ENCODE data around the gene KDM1B. TPM values are rescaled to one million over a fixed set of nuclear protein-coding genes. Genes with fewer than 3 reads are reported as not detected.

The KDM1B gene
- total and polyA plus RNA-seq, 9 donors: 16.3 to 29.7 (median 22.6) TPM

GRCh38 chr6:18253635-18254034 is 98.4 kb downstream of the KDM1B start:
- WGBS (ENCODE audit: insufficient coverage): 59% methylated on average over 3 of the region's 5 CpGs
- DNase-seq: no peak
- H3K4me3 ChIP-seq (ENCODE audit: low read length): no peak overlapping the region
- H3K27ac ChIP-seq (ENCODE audit: low read length): no peak overlapping the region
- H3K9me3 ChIP-seq (replicated peaks; ENCODE audit: control insufficient read depth, low read depth, low read length): no peaks in the 10 kb centered on the region
- H3K36me3 ChIP-seq (ENCODE audit: control insufficient read depth, insufficient read depth, low read length): peaks cover 29% of the 10 kb centered on the region
- no peaks in the 10 kb centered on the region for H3K4me1 ChIP-seq (ENCODE audit: control insufficient read depth, insufficient read depth, low read length)
- H3K27me3 ChIP-seq (ENCODE audit: control insufficient read depth, insufficient read depth, low read length): no peaks in the 10 kb centered on the region

GRCh38 chr6:18254793-18255192 is 99.6 kb downstream of the KDM1B start:
- Histone ChIP-seq H3K9me3 (replicated peaks; ENCODE audit: control insufficient read depth, low read depth, low read length) (no peaks in the 10 kb centered on the region), H3K27ac (ENCODE audit: low read length) (no peak overlapping the region), H3K4me3 (ENCODE audit: low read length) (no peak overlapping the region), H3K27me3 (ENCODE audit: control insufficient read depth, insufficient read depth, low read length) (no peaks in the 10 kb centered on the region), H3K36me3 (ENCODE audit: control insufficient read depth, insufficient read depth, low read length) (peaks cover 21% of the 10 kb centered on the region), H3K4me1 (ENCODE audit: control insufficient read depth, insufficient read depth, low read length) (no peaks in the 10 kb centered on the region)
- no CpG with 5 or more reads among the region's 6 CpGs for WGBS (ENCODE audit: insufficient coverage)
- DNase-seq: no peak

- no peak overlapping the region for H3K27ac ChIP-seq (ENCODE audit: low read length)
- no peaks in the 10 kb centered on the region for H3K27me3 ChIP-seq (ENCODE audit: control insufficient read depth, insufficient read depth, low read length)
- H3K9me3 ChIP-seq (replicated peaks; ENCODE audit: control insufficient read depth, low read depth, low read length): no peaks in the 10 kb centered on the region
- no peak for DNase-seq
- no CpG with 5 or more reads among the region's 4 CpGs for WGBS (ENCODE audit: insufficient coverage)
- H3K4me3 ChIP-seq (ENCODE audit: low read length): no peak overlapping the region
- H3K36me3 ChIP-seq (ENCODE audit: control insufficient read depth, insufficient read depth, low read length): peaks cover 20% of the 10 kb centered on the region
- H3K4me1 ChIP-seq (ENCODE audit: control insufficient read depth, insufficient read depth, low read length): peaks cover 15% of the 10 kb centered on the region
These were observed 104.6 kb downstream of the KDM1B start for GRCh38 chr6:18259675-18260447.

DNA sequence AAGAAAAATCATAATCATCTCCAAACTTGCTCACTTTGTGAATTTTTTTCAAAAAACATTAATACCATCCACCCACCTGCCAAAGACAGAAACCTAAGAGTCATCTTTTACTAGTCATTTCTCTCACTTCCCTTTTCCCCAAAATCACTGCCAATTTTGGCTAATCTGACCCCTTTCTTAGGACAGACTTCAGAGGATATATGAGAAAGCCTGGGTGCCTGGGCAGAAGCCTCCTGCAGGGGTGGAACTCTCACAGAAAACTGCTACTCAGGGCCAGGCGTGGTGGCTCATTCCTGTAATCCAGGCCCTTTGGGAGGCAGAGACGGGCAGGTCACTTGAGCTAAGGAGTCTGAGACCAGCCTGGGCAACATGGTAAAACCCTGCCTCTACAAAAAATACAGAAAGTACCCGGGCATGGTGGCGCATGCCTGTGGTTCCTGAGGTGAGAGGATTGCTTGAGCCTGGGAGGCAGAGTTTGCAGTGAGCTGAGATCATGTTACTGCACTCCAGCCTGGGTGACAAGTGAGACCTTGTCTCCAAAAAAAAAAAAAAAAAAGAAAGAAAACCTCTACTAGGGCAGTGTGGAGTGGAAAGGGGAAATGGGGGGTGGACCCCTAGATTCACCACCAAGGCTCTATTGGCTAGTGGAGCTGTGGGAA is 105.4 kb downstream of the KDM1B start:
- peaks cover 1% of the 10 kb centered on the region for H3K9me3 ChIP-seq (replicated peaks; ENCODE audit: control insufficient read depth, low read depth, low read length)
- H3K27me3 ChIP-seq (ENCODE audit: control insufficient read depth, insufficient read depth, low read length): no peaks in the 10 kb centered on the region
- no peak overlapping the region for H3K4me3 ChIP-seq (ENCODE audit: low read length)
- no peak for DNase-seq
- peak overlapping the region; percentile 10 for H3K27ac ChIP-seq (ENCODE audit: low read length)
- 67% methylated on average over 1 of the region's 4 CpGs for WGBS (ENCODE audit: insufficient coverage)
- H3K36me3 ChIP-seq (ENCODE audit: control insufficient read depth, insufficient read depth, low read length): peaks cover 15% of the 10 kb centered on the region
- H3K4me1 ChIP-seq (ENCODE audit: control insufficient read depth, insufficient read depth, low read length): peaks cover 18% of the 10 kb centered on the region

DNA sequence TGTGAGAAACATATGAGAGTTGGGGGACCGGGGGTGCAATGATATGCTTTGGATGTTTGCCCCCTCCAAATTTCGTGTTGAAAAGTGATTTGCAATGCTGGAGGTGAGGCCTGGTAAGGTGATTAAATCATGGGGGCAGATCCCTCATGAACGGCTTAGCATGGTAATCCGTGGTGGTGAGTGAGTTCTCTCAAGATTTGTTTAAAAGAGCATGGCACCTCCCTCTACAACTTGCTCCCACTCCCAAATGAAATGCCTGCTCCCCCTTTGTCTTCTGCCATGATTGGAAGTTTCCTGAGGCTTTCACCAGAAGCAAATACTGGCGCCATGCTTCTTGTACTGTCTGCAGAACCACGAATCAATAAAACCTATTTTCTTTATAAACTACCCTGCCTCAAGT is 106.7 kb downstream of the KDM1B start:
- peaks cover 7% of the 10 kb centered on the region for H3K9me3 ChIP-seq (replicated peaks; ENCODE audit: control insufficient read depth, low read depth, low read length)
- H3K27me3 ChIP-seq (ENCODE audit: control insufficient read depth, insufficient read depth, low read length): peaks cover 3% of the 10 kb centered on the region
- H3K4me1 ChIP-seq (ENCODE audit: control insufficient read depth, insufficient read depth, low read length): peaks cover 18% of the 10 kb centered on the region
- no peak for DNase-seq
- peaks cover 15% of the 10 kb centered on the region for H3K36me3 ChIP-seq (ENCODE audit: control insufficient read depth, insufficient read depth, low read length)
- no peak overlapping the region for H3K4me3 ChIP-seq (ENCODE audit: low read length)
- no peak overlapping the region for H3K27ac ChIP-seq (ENCODE audit: low read length)
- WGBS (ENCODE audit: insufficient coverage): 41% methylated on average over 3 of the region's 6 CpGs

DNA sequence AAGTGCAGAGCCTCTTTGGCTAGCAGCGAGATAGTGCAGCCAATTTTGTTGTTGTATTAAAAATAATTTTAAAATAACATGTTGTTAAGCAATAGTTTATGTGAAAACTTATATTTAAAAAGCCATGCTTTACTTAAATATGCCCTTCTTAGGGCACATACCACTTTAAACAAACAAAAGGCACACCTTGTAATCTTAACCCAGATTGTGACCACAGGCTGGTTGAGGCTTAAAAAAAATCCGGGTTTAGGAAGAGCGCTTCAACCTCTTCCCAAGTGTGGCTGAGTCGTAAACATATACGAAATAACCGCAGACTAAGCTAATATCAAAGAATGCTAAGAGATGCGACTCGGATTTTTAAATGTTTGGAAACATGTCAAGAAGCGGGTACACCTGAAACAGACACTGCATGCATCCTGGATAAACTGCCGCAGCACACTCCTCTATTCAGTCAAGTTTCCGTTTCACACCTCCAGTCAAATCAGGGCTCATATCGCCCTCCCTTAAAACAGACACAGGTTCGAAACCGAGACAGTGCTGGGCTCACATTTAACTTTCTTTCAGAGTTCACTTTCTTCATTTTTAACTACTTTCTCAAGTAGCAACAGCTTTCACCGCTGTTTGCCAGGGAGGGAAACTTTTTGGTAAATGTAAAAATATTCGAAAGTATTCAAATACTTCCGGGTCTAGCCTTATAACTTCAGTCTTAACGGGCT is 107.6 kb downstream of the KDM1B start:
- peak overlapping the region; percentile 90 for H3K27ac ChIP-seq (ENCODE audit: low read length)

GRCh38 chr6:18263418-18264218 is 108.4 kb downstream of the KDM1B start:
- H3K36me3 ChIP-seq (ENCODE audit: control insufficient read depth, insufficient read depth, low read length): peaks cover 11% of the 10 kb centered on the region
- DNase-seq: peak; percentile 64
- peaks cover 3% of the 10 kb centered on the region for H3K27me3 ChIP-seq (ENCODE audit: control insufficient read depth, insufficient read depth, low read length)
- peak overlapping the region; percentile 90 for H3K27ac ChIP-seq (ENCODE audit: low read length)
- H3K4me3 ChIP-seq (ENCODE audit: low read length): peak overlapping the region; percentile 67
- peaks cover 7% of the 10 kb centered on the region for H3K9me3 ChIP-seq (replicated peaks; ENCODE audit: control insufficient read depth, low read depth, low read length)
- under 1% methylated on average over 50 of the region's 50 CpGs for WGBS (ENCODE audit: insufficient coverage)
- peaks cover 18% of the 10 kb centered on the region for H3K4me1 ChIP-seq (ENCODE audit: control insufficient read depth, insufficient read depth, low read length)

More for the DNA sequence above, 107.6 kb downstream of the KDM1B start:
- DNase-seq: peak; percentile 45
- Histone ChIP-seq H3K4me3 (ENCODE audit: low read length) (peak overlapping the region; percentile 67), H3K27me3 (ENCODE audit: control insufficient read depth, insufficient read depth, low read length) (peaks cover 3% of the 10 kb centered on the region), H3K4me1 (ENCODE audit: control insufficient read depth, insufficient read depth, low read length) (peaks cover 18% of the 10 kb centered on the region), H3K36me3 (ENCODE audit: control insufficient read depth, insufficient read depth, low read length) (peaks cover 11% of the 10 kb centered on the region), H3K9me3 (replicated peaks; ENCODE audit: control insufficient read depth, low read depth, low read length) (peaks cover 7% of the 10 kb centered on the region)
- 4% methylated on average over 5 of the region's 18 CpGs for WGBS (ENCODE audit: insufficient coverage)

DNA sequence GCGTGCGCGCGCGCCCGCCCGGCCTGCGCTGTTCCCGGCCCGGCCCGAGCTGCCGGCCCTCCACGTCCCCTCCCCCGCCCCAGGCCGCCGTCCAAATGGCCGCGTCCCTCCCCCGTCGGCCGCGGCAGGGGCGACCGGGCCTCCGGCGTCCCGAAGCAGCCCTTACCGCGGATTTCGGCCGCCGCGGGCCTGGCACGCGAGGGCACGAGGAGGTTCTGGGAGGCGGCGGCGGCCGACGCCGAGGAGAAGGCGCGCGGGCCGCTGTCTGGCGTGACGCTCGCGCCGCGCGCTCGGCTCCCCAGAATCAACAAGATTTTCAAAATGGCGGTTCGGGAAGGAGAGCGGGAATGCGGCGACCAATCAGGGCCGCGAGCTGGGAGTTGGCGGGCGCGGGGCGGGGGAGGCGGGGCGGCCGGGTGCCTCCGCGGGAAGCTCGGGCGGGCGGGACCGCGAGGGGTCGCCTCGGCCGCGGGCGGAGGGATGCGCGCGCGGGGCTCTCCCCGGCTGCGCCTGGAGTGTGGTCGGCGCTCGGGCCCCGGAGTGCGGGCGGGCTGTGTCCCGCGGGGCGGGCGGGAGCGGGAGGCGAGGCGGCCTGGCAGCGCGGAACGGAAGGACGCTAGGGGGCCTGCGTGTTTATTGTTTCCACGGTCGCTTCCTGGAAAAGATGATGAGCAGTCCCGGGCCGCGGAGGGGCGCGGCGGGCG is 109.1 kb downstream of the KDM1B start, which contains the start of gene DEK:
TSS of gene DEK (minus strand) at position 312 of the 704 bp plus-strand sequence. CDS start 543 bp downstream, outside the sequence.
- H3K27me3 ChIP-seq (ENCODE audit: control insufficient read depth, insufficient read depth, low read length): peaks cover 3% of the 10 kb centered on the region
- peaks cover 18% of the 10 kb centered on the region for H3K4me1 ChIP-seq (ENCODE audit: control insufficient read depth, insufficient read depth, low read length)
- under 1% methylated on average over 109 of the region's 113 CpGs for WGBS (ENCODE audit: insufficient coverage)
- H3K36me3 ChIP-seq (ENCODE audit: control insufficient read depth, insufficient read depth, low read length): peaks cover 11% of the 10 kb centered on the region
- peak within 1 kb of the TSS; percentile 67 for H3K4me3 ChIP-seq (ENCODE audit: low read length)
- peaks cover 7% of the 10 kb centered on the region for H3K9me3 ChIP-seq (replicated peaks; ENCODE audit: control insufficient read depth, low read depth, low read length)
- H3K27ac ChIP-seq (ENCODE audit: low read length): peak within 1 kb of the TSS; percentile 95
- DNase-seq: peak; percentile 96

GRCh38 chr6:18264923-18265377 is 109.7 kb downstream of the KDM1B start:
- peaks cover 11% of the 10 kb centered on the region for H3K36me3 ChIP-seq (ENCODE audit: control insufficient read depth, insufficient read depth, low read length)
- 0% methylated on average over 5 of the region's 11 CpGs for WGBS (ENCODE audit: insufficient coverage)
- peaks cover 3% of the 10 kb centered on the region for H3K27me3 ChIP-seq (ENCODE audit: control insufficient read depth, insufficient read depth, low read length)
- H3K4me1 ChIP-seq (ENCODE audit: control insufficient read depth, insufficient read depth, low read length): peaks cover 18% of the 10 kb centered on the region
- H3K9me3 ChIP-seq (replicated peaks; ENCODE audit: control insufficient read depth, low read depth, low read length): peaks cover 7% of the 10 kb centered on the region
- H3K4me3 ChIP-seq (ENCODE audit: low read length): peak overlapping the region; percentile 52
- peak; percentile 45 for DNase-seq
- peak overlapping the region; percentile 95 for H3K27ac ChIP-seq (ENCODE audit: low read length)
